HepG2 (cell line): ENCODE data around the gene NIPAL4. TPM values are rescaled to one million over a fixed set of nuclear protein-coding genes. Genes with fewer than 3 reads are reported as not detected.

ENCODE experiments used
- ATAC-seq: fragments of 200-7000 bp; cut with Tn5 transposase; 3 replicates; pipeline ENCODE4 v1.9.1; 2020; ENCODE audit warnings: mild to moderate bottlenecking, moderate library complexity
- BruUV-seq: library from RNA; stranded (reverse); fragments of 400-500 nt; replicated peaks from 2 replicates; lab custom pipeline; 2021; lab: Mats Ljungman, UMichigan
- CTCF ChIA-PET: fragments of 300-600 bp; formaldehyde crosslinking; extraction: SDS; loops from one replicate; lab custom pipeline; 2021; ENCODE audit warnings: low total read pairs, inconsistent platforms, low intra/inter-chr PET ratio; lab: Yijun Ruan, JAX
- POLR2A ChIA-PET: fragments of 350-600 bp; sonication (Branson Sonifier 250); formaldehyde crosslinking; loops from one replicate; lab custom pipeline; 2020; ENCODE audit warnings: antibody characterized with exemption, inconsistent platforms; lab: Yijun Ruan, JAX
- DNase-seq: peaks from one replicate; pipeline ENCODE4 v3.0.0-alpha.2; 2015; ENCODE audit warnings: low spot score
- FAIRE-seq: peaks from 3 replicates; lab custom pipeline; 2011; peaks lifted over from hg19 to GRCh38; lab: Jason Lieb, UNC
- H2AFZ ChIP-seq: one replicate; pipeline ENCODE4 v1.6.1; 2011; ENCODE audit warnings: low read length, inconsistent platforms
- H3K27ac ChIP-seq: fragments of 300-600 bp; 3 replicates; pipeline ENCODE4 v1.8.0; 2011; ENCODE audit warnings: mixed run types, mild to moderate bottlenecking, mixed read lengths, low read length, inconsistent platforms; ENCODE audit not compliant: insufficient read depth; ENCODE audit errors: extremely low read length
- H3K27me3 ChIP-seq, 2 experiments: fragments of 200-600 bp in 1 of 2; 2 replicates in 1 of 2; 3 replicates in 1 of 2; pipeline versions ENCODE4 v1.6.0 to v1.8.0; 2011; ENCODE audit warnings: low read length in 2 of 2, mild to moderate bottlenecking in 2 of 2, moderate library complexity in 2 of 2, inconsistent platforms in 1 of 2; ENCODE audit not compliant: insufficient read depth in 2 of 2, control insufficient read depth in 1 of 2
- H3K36me3 ChIP-seq, 2 experiments: fragments of 200-600 bp in 1 of 2; replicated peaks in 1 of 2; 2 replicates in 1 of 2; 3 replicates in 1 of 2; pipeline versions ENCODE4 v1.5.1 to v1.8.0; 2011; ENCODE audit warnings: low read length in 2 of 2, inconsistent platforms in 1 of 2; ENCODE audit not compliant: insufficient read depth in 2 of 2, control insufficient read depth in 1 of 2
- H3K4me1 ChIP-seq: 2 replicates; pipeline ENCODE4 v1.5.1; 2012; ENCODE audit warnings: low read length, inconsistent platforms; ENCODE audit not compliant: insufficient read depth
- H3K4me2 ChIP-seq: 2 replicates; pipeline ENCODE4 v1.6.0; 2011; ENCODE audit warnings: low read depth, low read length, inconsistent platforms
- H3K4me3 ChIP-seq, 3 experiments: fragments of 200-600 bp in 1 of 3; sonication (generic), shearing (Covaris generic) in 1 of 3; replicated peaks in 1 of 3; 2 replicates each; pipeline ENCODE4 v1.5.1; 2011 to 2016; ENCODE audit warnings: low read length in 3 of 3, inconsistent platforms in 2 of 3, low read depth in 2 of 3, mild to moderate bottlenecking in 2 of 3, control low read depth in 1 of 3, mixed read lengths in 1 of 3; ENCODE audit not compliant: insufficient read depth in 1 of 3
- H3K79me2 ChIP-seq: one replicate; pipeline ENCODE4 v1.6.1; 2011; ENCODE audit warnings: low read length, inconsistent platforms; ENCODE audit not compliant: insufficient read depth
- H3K9ac ChIP-seq: 2 replicates; pipeline ENCODE4 v1.6.0; 2011; ENCODE audit warnings: mild to moderate bottlenecking, low read depth, low read length, inconsistent platforms; ENCODE audit not compliant: insufficient read depth
- H3K9me3 ChIP-seq: 2 replicates; pipeline ENCODE4 v1.5.1; 2012; ENCODE audit warnings: mild to moderate bottlenecking, low read length
- H4K20me1 ChIP-seq: 2 replicates; pipeline ENCODE4 v1.6.0; 2011; ENCODE audit warnings: inconsistent platforms, mild to moderate bottlenecking, low read length, moderate library complexity; ENCODE audit not compliant: insufficient read depth
- ARID5B ChIP-seq: IDR thresholded peaks from 2 replicates; pipeline ENCODE4 v1.4.0; 2020; ENCODE audit warnings: mild to moderate bottlenecking, missing genetic modification reagents
- KAT2B ChIP-seq: fragments of 150-350 bp; IDR thresholded peaks from 2 replicates; pipeline ENCODE4 v1.6.1; 2014; ENCODE audit warnings: low read depth, low read length, borderline replicate concordance
- MTA1 ChIP-seq: sonication (generic); formaldehyde crosslinking; IDR thresholded peaks from 2 replicates; pipeline ENCODE4 v1.4.0; 2020; ENCODE audit warnings: missing genetic modification reagents, mild to moderate bottlenecking, borderline replicate concordance
- NFYB ChIP-seq: sonication (generic); formaldehyde crosslinking; IDR thresholded peaks from 2 replicates; pipeline ENCODE4 v1.4.0; 2020; ENCODE audit warnings: missing genetic modification reagents
- ZFP62 ChIP-seq: sonication (generic); formaldehyde crosslinking; IDR thresholded peaks from 2 replicates; pipeline ENCODE4 v1.4.0; 2020; ENCODE audit warnings: missing genetic modification reagents
- ZNF136 ChIP-seq: sonication (generic); formaldehyde crosslinking; IDR thresholded peaks from 2 replicates; pipeline ENCODE4 v1.8.1; 2022; ENCODE audit warnings: low read depth, mild to moderate bottlenecking, moderate library complexity, missing genetic modification reagents
- ZNF331 ChIP-seq: sonication (generic); formaldehyde crosslinking; IDR thresholded peaks from 2 replicates; pipeline ENCODE4 v1.4.0; 2020; ENCODE audit warnings: missing genetic modification reagents
- ZNF543 ChIP-seq: sonication (generic); formaldehyde crosslinking; IDR thresholded peaks from 2 replicates; pipeline ENCODE4 v1.4.0; 2020; ENCODE audit warnings: mild to moderate bottlenecking, missing genetic modification reagents
- WGBS: methylation state at CpG from one replicate; pipeline ENCODE4 v1.1.6; 2017; ENCODE audit warnings: low lambda C conversion rate; 5-methylcytosine and 5-hydroxymethylcytosine counted together
- in situ Hi-C: cut with HindIII; loops from 2 replicates; pipeline ENCODE4 v1.10.0; 2017; ENCODE audit warnings: low pct_unique_long_range_greater_than_20kb; ENCODE audit not compliant: extremely low pct_ligation_motif_present
- intact Hi-C: fragments of 100-400 bp; cut with micrococcal nuclease; formaldehyde crosslinking; loops from one replicate; pipeline ENCODE4 v1.10.0; 2022; ENCODE audit not compliant: unreplicated experiment
- polyA plus RNA-seq, 8 experiments: library from polyadenylated mRNA; depleted of rRNA in 3 of 8; stranded (reverse) in 7 of 8; unstranded in 1 of 8; fragments of >200 nt; fragmentation: Illumina TruSeq in 4 of 8; extraction: Trizol in 4 of 8; gene quantifications; 2 replicates each; pipeline versions ENCODE4 v1.2.1 to v1.2.3, GENCODE V29; 2011 to 2016; ENCODE audit warnings: low read depth in 4 of 8, missing spikeins in 1 of 8, mixed read lengths in 1 of 8; ENCODE audit not compliant: insufficient read depth in 1 of 8
- total RNA-seq, 5 experiments: library from RNA; depleted of rRNA; stranded (reverse); fragments of >200 nt; fragmentation: Illumina TruSeq; extraction: Trizol; gene quantifications; 2 replicates each; pipeline ENCODE4 v1.2.3, GENCODE V29; 2016; ENCODE audit warnings: low read depth in 1 of 5

The NIPAL4 gene
- total and polyA plus RNA-seq, 2 of the 13 experiments (the other 11 are each of a cell fraction or from before 2014, with no cell fraction given), result not detected

- Histone ChIP-seq H3K27me3 (peaks cover 0 to 6% of the 10 kb centered on the region in 2 experiments; a peak in 1 of 5 replicates), H3K9ac (no peak overlapping the region), H3K79me2 (no peaks in the 10 kb centered on the region), H4K20me1 (no peaks in the 10 kb centered on the region), H3K4me2 (peak overlapping the region; percentile 18; the same call in 1 of the 2 replicates), H3K27ac (no peak overlapping the region), H3K4me3 (no peak overlapping the region), H3K4me1 (peaks cover 11% of the 10 kb centered on the region; the same call in 1 of the 2 replicates), H3K9me3 (no peaks in the 10 kb centered on the region), H3K36me3 (no peaks in the 10 kb centered on the region), H2AFZ (no peak overlapping the region)
- TF ChIP-seq MTA1 (CRISPR knock-in tag), result no peak
- TF ChIP-seq NFYB, result peak; percentile 29; the same call in 1 of the 2 replicates
- TF ChIP-seq ZNF543, result no peak
- no peak for TF ChIP-seq ZNF331 (CRISPR knock-in tag)
- no peak for TF ChIP-seq KAT2B
- ATAC-seq, result peak; percentile 74
- no peak for DNase-seq
- no TSS peak for BruUV-seq
- POLR2A ChIA-PET, result no interaction called here
- intact Hi-C loops (no loop called here), in situ Hi-C loops (no loop called here)
- no peak for FAIRE-seq
- CTCF ChIA-PET, result no interaction called here
- 54% methylated on average over 9 of the region's 13 CpGs for WGBS
These were observed 12.8 kb upstream of the NIPAL4 start for GRCh38 chr5:157447201-157447637.

GRCh38 chr5:157449011-157449723, 10.8 kb upstream of the NIPAL4 start:
- no peaks in the 10 kb centered on the region for H3K79me2 ChIP-seq
- DNase-seq (no peak), ATAC-seq (no peak; the same call in 2 of the 3 replicates), FAIRE-seq (no peak)
- intact Hi-C loops, result no loop called here
- no peaks in the 10 kb centered on the region for H3K36me3 ChIP-seq
- no peak overlapping the region for H3K27ac ChIP-seq
- H3K9ac ChIP-seq, result no peak overlapping the region
- H3K4me1 ChIP-seq, result peaks cover 11% of the 10 kb centered on the region; the same call in 1 of the 2 replicates
- H4K20me1 ChIP-seq, result no peaks in the 10 kb centered on the region
- H3K4me3 ChIP-seq, result no peak overlapping the region
- H2AFZ ChIP-seq, result no peak overlapping the region
- WGBS, result 21% methylated on average over 3 of the region's 6 CpGs
- ChIA-PET POLR2A (no interaction called here), CTCF (no interaction called here)
- no TSS peak for BruUV-seq
- no peak overlapping the region for H3K4me2 ChIP-seq
- H3K27me3 ChIP-seq, result peaks cover 1 to 6% of the 10 kb centered on the region in 2 experiments; a peak in 2 of 5 replicates
- no peak for TF ChIP-seq ZNF136 (CRISPR knock-in tag)
- TF ChIP-seq ZFP62 (CRISPR knock-in tag), result no peak
- TF ChIP-seq ARID5B (CRISPR knock-in tag), result no peak
- no peaks in the 10 kb centered on the region for H3K9me3 ChIP-seq
- in situ Hi-C loops, result no loop called here
